Heart left ventricle (tissue), 16 donors: ENCODE data around the gene EXD3. TPM values are rescaled to one million over a fixed set of nuclear protein-coding genes. Genes with fewer than 3 reads are reported as not detected.

Experiments used
- ATAC-seq, 4 donors: fragments of 200-7000 bp; cut with Tn5 transposase; one replicate each; pipeline ENCODE4 v1.9.1; 2020 to 2022; ENCODE audit warnings: moderate library complexity in 4 of 4, mild to moderate bottlenecking in 3 of 4, moderate number of reproducible peaks in 1 of 4
- DNase-seq, 5 donors: peaks; one replicate each; pipeline ENCODE4 v3.0.0-alpha.2; 2020
- H3K27ac ChIP-seq, 12 donors: fragments of 200-600 bp; sonication (generic) in 4 of 12; one replicate each; pipeline versions ENCODE4 v1.5.0 to v1.8.0; 2016 to 2022; ENCODE audit warnings: mild to moderate bottlenecking in 2 of 12
- H3K27me3 ChIP-seq, 9 donors: fragments of 200-600 bp; sonication (generic) in 2 of 9; one replicate each; pipeline versions ENCODE4 v1.5.1 to v1.8.0; 2016 to 2022; ENCODE audit warnings: mild to moderate bottlenecking in 3 of 9
- H3K36me3 ChIP-seq, 9 donors: fragments of 200-600 bp; sonication (generic) in 2 of 9; one replicate each; pipeline versions ENCODE4 v1.5.0 to v1.8.0; 2018 to 2022; ENCODE audit warnings: mild to moderate bottlenecking in 2 of 9
- H3K4me1 ChIP-seq, 12 donors: fragments of 200-600 bp; sonication (generic) in 4 of 12; one replicate each; pipeline versions ENCODE4 v1.5.0 to v1.8.0; 2016 to 2022; ENCODE audit warnings: mild to moderate bottlenecking in 3 of 12
- H3K4me3 ChIP-seq, 12 donors: fragments of 200-600 bp; sonication (generic) in 4 of 12; one replicate each; pipeline versions ENCODE4 v1.5.0 to v1.8.0; 2017 to 2022; ENCODE audit warnings: mild to moderate bottlenecking in 9 of 12, moderate library complexity in 4 of 12
- H3K9me3 ChIP-seq, 12 donors: fragments of 200-600 bp; sonication (generic) in 4 of 12; one replicate each; pipeline versions ENCODE4 v1.5.0 to v1.8.0; 2016 to 2022; ENCODE audit warnings: mild to moderate bottlenecking in 1 of 12
- CTCF ChIP-seq, 12 donors: fragments of 200-600 bp; sonication (generic) in 4 of 12; IDR thresholded peaks; one replicate each; pipeline versions ENCODE4 v1.5.0 to v1.8.0; 2018 to 2022; ENCODE audit warnings: antibody characterized with exemption in 12 of 12, mild to moderate bottlenecking in 5 of 12
- POLR2A ChIP-seq, 2 donors: fragments of 450-650 bp; IDR thresholded peaks; one replicate each; pipeline ENCODE4 v1.6.1; 2017; ENCODE audit warnings: antibody characterized with exemption in 2 of 2, mild to moderate bottlenecking in 2 of 2, moderate library complexity in 2 of 2
- WGBS, 4 donors: extraction: QIAGEN DNeasy Blood & Tissue Kit in 2 of 4; methylation state at CpG; one replicate each; pipeline versions ENCODE4 v1.1.5 to v1.1.7; 2013 to 2018; 5-methylcytosine and 5-hydroxymethylcytosine counted together
- intact Hi-C, 10 donors: fragments of 100-400 bp; cut with DNase I; formaldehyde crosslinking; loops; one replicate each; pipeline versions ENCODE4 v1.11.1 to v1.14.2; 2022
- polyA plus RNA-seq, 2 donors: library from polyadenylated mRNA; stranded (reverse); fragments of 200-250 nt; gene quantifications; one replicate each; pipeline ENCODE4 v1.2.3, GENCODE V29; 2013
- total RNA-seq, 9 donors: library from RNA; depleted of rRNA in 2 of 9; stranded (reverse); fragments of >200 nt in 2 of 9; fragmentation: NEBNext Ultra II Directional in 3 of 9; extraction: Animal tissue kit (Norgen Biotek cat#: 25700) in 3 of 9; gene quantifications; one replicate each; pipeline versions ENCODE4 v1.1.0 to v1.2.4, GENCODE V29; 2016 to 2023
- donor health status: ischemic (EF 13 %, LVEDD 7.1; RV severe dilation, severe dysfunction).
- donor health status: healthy with polysubstance abuse.
- donor health status: DM: no; HTN: yes; CAD: no.
- donor health status: DM: no; HTN: no; CAD: no.
- donor health status: ischemic (EF 25% LVEDD 6.9; RV normal size, moderate dysfunction).
- donor health status: ischemic (EF 25% LVEDD 5.7; RV mildly dilated, moderate dysfunction).
- donor health status: healthy.
- donor health status: DM: yes; HTN: yes; CAD: no.
- donor health status: ischemic (EF 35%, LVEDD 5.7; RV mildly dilated, moderate dysfunction).
- donor health status: nonischemic (EF 11% LVEDD 7.7; RV severe dilation, severe dysfunction).
- donor health status: DM: yes; HTN: yes; CAD: no.
- donor health status: PGD.
- donor health status: ischemic (EF 29% LVEDD 5.4; RV normal size, mild dysfunction).
- donor health status: nonischemic (EF 23%, LVEDD 6.1; RV moderate dilation, normal function).

The EXD3 gene
- total and polyA plus RNA-seq, 11 donors, result 4.1 to 15.2 (median 8.6) TPM

GRCh38 chr9:137313326-137313936 lies 109.5 kb downstream of the EXD3 start:
- intact Hi-C loops, result no loop called here
- Histone ChIP-seq H3K36me3 (no peaks in the 10 kb centered on the region), H3K27me3 (peaks cover 0 to 21% (median 6%) of the 10 kb centered on the region in 9 donors), H3K27ac (peak overlapping the region in 5 of 12 donors; percentile 39 to 97 (median 86)), H3K9me3 (no peaks in the 10 kb centered on the region), H3K4me1 (peaks cover under 1 to 50% (median 21%) of the 10 kb centered on the region in 12 donors), H3K4me3 (no peak overlapping the region)
- ATAC-seq (no peak), DNase-seq (no peak)
- WGBS, 4 donors, result 78 to 86% (median 81%) methylated on average over 8 to 9 of the region's 9 CpGs
- no peak for TF ChIP-seq POLR2A (IDR thresholded peaks at IDR 0.05)
- no peak for TF ChIP-seq CTCF (IDR thresholded peaks at IDR 0.05)

GRCh38 chr9:137312852-137313325 lies 110.1 kb downstream of the EXD3 start:
- H3K27me3 ChIP-seq, result peaks cover 0 to 21% (median 6%) of the 10 kb centered on the region in 9 donors
- peak in 2 of 5 donors; percentile 18 to 62 for DNase-seq

GRCh38 chr9:137311986-137312851 lies 110.7 kb downstream of the EXD3 start:
- DNase-seq, result peak in 1 of 5 donors; percentile 59
- intact Hi-C loops, result no loop called here
- Histone ChIP-seq H3K4me1 (peaks cover 0 to 47% (median 25%) of the 10 kb centered on the region in 12 donors), H3K9me3 (no peaks in the 10 kb centered on the region), H3K27ac (peak overlapping the region in 5 of 12 donors; percentile 4 to 42 (median 13)), H3K4me3 (no peak overlapping the region), H3K27me3 (peaks cover 0 to 23% (median 6%) of the 10 kb centered on the region in 9 donors), H3K36me3 (no peaks in the 10 kb centered on the region)
- WGBS, 4 donors, result 86 to 91% (median 89%) methylated on average over 9 to 28 of the region's 28 CpGs
- no peak for ATAC-seq
- TF ChIP-seq CTCF (IDR thresholded peaks at IDR 0.05), result no peak
- TF ChIP-seq POLR2A (IDR thresholded peaks at IDR 0.05), result no peak

More at GRCh38 chr9:137312852-137313325, 110.1 kb downstream of the EXD3 start:
- WGBS, 4 donors, result 84 to 100% (median 95%) methylated on average over 4 to 6 of the region's 6 CpGs
- TF ChIP-seq POLR2A (IDR thresholded peaks at IDR 0.05) (no peak), CTCF (IDR thresholded peaks at IDR 0.05) (no peak)
- no peak for ATAC-seq
- no peaks in the 10 kb centered on the region for H3K9me3 ChIP-seq
- H3K4me3 ChIP-seq, result no peak overlapping the region
- H3K4me1 ChIP-seq, result peaks cover 0 to 47% (median 20%) of the 10 kb centered on the region in 12 donors
- H3K27ac ChIP-seq, result no peak overlapping the region
- H3K36me3 ChIP-seq, result no peaks in the 10 kb centered on the region
- intact Hi-C loops, result no loop called here
